Neural cell (in vitro differentiated cells): Measurements from ENCODE around the gene FYN.

Source experiments
- CTCF ChIP-seq: fragments of 450-650 bp; IDR thresholded peaks from 2 replicates; pipeline ENCODE4 v1.5.1; 2014; ENCODE audit warnings: antibody characterized with exemption, mild to moderate bottlenecking, moderate library complexity; ENCODE audit not compliant: poor library complexity, severe bottlenecking
- EP300 ChIP-seq: fragments of 450-650 bp; conservative IDR thresholded peaks from 2 replicates; pipeline ENCODE4 v1.6.1; 2014; ENCODE audit warnings: antibody characterized with exemption, mild to moderate bottlenecking, moderate library complexity; ENCODE audit not compliant: poor library complexity, severe bottlenecking
- EZH2 ChIP-seq: fragments of 200-600, 300-800 bp; shearing (Covaris generic), sonication (generic); IDR thresholded peaks from 2 replicates; pipeline ENCODE4 v1.6.1; 2014; ENCODE audit warnings: antibody characterized with exemption, low read length, borderline replicate concordance, mild to moderate bottlenecking; ENCODE audit not compliant: insufficient read depth, poor library complexity, severe bottlenecking
- SMC3 ChIP-seq: fragments of 450-650 bp; conservative IDR thresholded peaks from 2 replicates; pipeline ENCODE4 v1.6.1; 2014; ENCODE audit warnings: antibody characterized with exemption, mild to moderate bottlenecking, moderate library complexity; ENCODE audit not compliant: poor library complexity

- TF ChIP-seq CTCF: no peak
- no peak for TF ChIP-seq EZH2
- TF ChIP-seq SMC3: no peak
- TF ChIP-seq EP300: no peak
Measured at GRCh38 chr6:111738156-111738555, 135.1 kb downstream of the FYN start.
